Esophagus squamous epithelium (tissue), 4 donors: ENCODE results near the gene MROH8.

Source experiments
- CTCF ChIP-seq, 6 experiments: fragments of 450-650 bp in 4 of 6; fragments of 200-600 bp in 2 of 6; sonication (generic) in 2 of 6; IDR thresholded peaks; one replicate each; pipeline ENCODE4 v1.5.1; 2016 to 2019; ENCODE audit warnings: antibody characterized with exemption in 6 of 6, mild to moderate bottlenecking in 4 of 6, moderate library complexity in 4 of 6
- POLR2A ChIP-seq, 4 donors: fragments of 450-650 bp; IDR thresholded peaks; one replicate each; pipeline ENCODE4 v1.6.1; 2017; ENCODE audit warnings: antibody characterized with exemption in 4 of 4, mild to moderate bottlenecking in 4 of 4, moderate library complexity in 3 of 4

- TF ChIP-seq CTCF (IDR thresholded peaks at IDR 0.05) = no peak
- TF ChIP-seq POLR2A (IDR thresholded peaks at IDR 0.05) = no peak
These were observed 107.9 kb downstream of the MROH8 start for GRCh38 chr20:37071481-37071911.
